DND-41 (cell line): ENCODE measurements around the gene FURIN.

ENCODE experiments used
- EZH2 ChIP-seq: IDR thresholded peaks from 3 replicates; pipeline ENCODE4 v1.6.1; 2012; ENCODE audit warnings: borderline replicate concordance, low read depth, mild to moderate bottlenecking, moderate library complexity, low read length, inconsistent platforms; ENCODE audit not compliant: severe bottlenecking
- TF ChIP-seq, protein P1 (sequence below): IDR thresholded peaks from 2 replicates; pipeline ENCODE4 v1.5.1; 2012; ENCODE audit warnings: borderline replicate concordance, low read length, moderate library complexity, mild to moderate bottlenecking; ENCODE audit not compliant: poor library complexity, severe bottlenecking; ENCODE audit errors: extremely low read depth

DNA sequence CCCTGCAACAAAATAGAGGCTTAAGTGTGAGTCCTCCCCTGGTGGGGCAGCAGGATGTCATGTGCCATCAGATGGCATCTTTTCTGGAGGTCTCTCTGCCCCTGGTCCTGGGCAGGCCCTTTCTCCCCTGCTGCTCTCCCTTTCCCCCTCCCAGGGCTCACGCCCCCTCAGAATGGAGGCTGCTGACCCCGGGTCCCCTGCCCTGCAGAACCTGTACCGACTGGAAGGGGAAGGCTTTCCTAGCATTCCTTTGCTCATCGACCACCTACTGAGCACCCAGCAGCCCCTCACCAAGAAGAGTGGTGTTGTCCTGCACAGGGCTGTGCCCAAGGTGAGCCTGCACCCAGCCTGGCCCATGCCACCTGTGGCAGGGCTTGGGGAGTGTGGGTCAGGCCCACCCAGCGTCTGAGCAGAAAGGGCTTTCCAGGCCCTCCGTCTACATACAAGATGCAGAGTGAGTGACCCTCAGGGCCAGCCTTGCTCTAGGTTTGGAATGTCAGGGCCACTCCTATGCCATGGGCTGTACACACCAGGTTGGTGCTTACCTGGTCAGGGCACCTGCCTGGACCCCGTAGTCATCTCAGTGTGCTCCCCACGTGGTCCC, 23.1 kb downstream of the FURIN start:
- TF ChIP-seq, protein P1, sequence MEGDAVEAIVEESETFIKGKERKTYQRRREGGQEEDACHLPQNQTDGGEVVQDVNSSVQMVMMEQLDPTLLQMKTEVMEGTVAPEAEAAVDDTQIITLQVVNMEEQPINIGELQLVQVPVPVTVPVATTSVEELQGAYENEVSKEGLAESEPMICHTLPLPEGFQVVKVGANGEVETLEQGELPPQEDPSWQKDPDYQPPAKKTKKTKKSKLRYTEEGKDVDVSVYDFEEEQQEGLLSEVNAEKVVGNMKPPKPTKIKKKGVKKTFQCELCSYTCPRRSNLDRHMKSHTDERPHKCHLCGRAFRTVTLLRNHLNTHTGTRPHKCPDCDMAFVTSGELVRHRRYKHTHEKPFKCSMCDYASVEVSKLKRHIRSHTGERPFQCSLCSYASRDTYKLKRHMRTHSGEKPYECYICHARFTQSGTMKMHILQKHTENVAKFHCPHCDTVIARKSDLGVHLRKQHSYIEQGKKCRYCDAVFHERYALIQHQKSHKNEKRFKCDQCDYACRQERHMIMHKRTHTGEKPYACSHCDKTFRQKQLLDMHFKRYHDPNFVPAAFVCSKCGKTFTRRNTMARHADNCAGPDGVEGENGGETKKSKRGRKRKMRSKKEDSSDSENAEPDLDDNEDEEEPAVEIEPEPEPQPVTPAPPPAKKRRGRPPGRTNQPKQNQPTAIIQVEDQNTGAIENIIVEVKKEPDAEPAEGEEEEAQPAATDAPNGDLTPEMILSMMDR: no peak
- TF ChIP-seq EZH2: no peak
